NCI-H1092 (cell line): Measurements from ENCODE around the gene TAS2R40.

Experiments
- DNase-seq: peaks from one replicate; lab custom pipeline; 2025; lab: John Stamatoyannopoulos, UW

The TAS2R40 gene

DNA sequence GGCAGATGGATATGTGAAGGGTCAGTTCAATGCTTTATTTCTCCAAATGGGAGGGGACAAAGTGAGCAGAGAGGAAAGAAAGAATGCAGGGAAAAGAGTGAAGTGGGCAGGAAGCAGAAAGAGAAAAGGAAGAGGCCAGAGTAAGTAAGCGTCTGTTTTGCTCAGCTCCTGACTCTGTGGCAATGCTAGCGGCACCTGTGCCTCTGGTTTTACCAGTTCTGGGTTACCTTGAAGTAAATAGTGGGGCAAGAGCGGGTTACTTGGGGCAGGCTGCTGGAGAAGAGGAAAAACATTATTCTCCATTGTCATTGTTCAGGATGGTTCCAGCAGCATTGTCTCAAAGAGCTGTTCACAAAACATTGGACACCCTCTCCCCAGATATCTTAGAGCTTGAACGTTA, 1.9 kb downstream of the TAS2R40 start:
- no peak for DNase-seq

- no peak for DNase-seq
Measured at GRCh38 chr7:143225047-143225446, 3.2 kb downstream of the TAS2R40 start.

GRCh38 chr7:143227806-143228205, 6.0 kb downstream of the TAS2R40 start:
- DNase-seq: no peak

- peak; percentile 81 for DNase-seq
Measured at GRCh38 chr7:143229054-143229790, 7.4 kb downstream of the TAS2R40 start.

DNA sequence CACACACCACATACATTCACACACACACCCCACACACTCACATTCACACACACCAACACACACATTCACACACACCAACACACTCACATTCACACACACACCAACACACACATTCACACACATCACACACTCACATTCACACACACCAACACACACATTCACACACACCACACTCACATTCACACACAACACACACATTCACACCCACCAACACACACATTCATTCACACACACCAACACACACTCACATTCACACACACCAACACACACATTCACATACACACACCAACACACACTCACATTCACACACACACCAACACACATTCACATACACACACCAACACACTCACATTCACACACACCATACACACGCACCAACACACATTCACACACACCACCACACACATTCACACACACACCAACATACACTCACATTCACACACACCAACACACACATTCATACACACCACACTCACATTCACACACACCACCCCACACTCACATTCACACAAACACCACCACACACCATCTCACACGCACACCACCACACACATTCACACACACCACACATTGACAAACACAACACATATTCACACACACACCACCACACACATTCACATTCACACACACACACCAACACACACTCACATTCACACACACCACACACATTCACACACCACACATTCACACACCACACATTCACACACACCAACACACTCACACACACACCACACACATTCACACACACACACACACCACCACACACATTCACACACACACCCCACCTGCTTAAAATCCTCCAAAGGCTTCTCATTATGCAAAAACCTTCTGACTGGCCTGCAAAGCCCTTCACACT, 9.0 kb downstream of the TAS2R40 start:
- DNase-seq: no peak

GRCh38 chr7:143233816-143234532, 12.1 kb downstream of the TAS2R40 start:
- no peak for DNase-seq

GRCh38 chr7:143234533-143234875, 12.7 kb downstream of the TAS2R40 start:
- no peak for DNase-seq

GRCh38 chr7:143235561-143235960, 13.7 kb downstream of the TAS2R40 start:
- no peak for DNase-seq

- DNase-seq: no peak
Measured at GRCh38 chr7:143236408-143236990, 14.7 kb downstream of the TAS2R40 start.

GRCh38 chr7:143237366-143237765, 15.5 kb downstream of the TAS2R40 start:
- DNase-seq: no peak

DNA sequence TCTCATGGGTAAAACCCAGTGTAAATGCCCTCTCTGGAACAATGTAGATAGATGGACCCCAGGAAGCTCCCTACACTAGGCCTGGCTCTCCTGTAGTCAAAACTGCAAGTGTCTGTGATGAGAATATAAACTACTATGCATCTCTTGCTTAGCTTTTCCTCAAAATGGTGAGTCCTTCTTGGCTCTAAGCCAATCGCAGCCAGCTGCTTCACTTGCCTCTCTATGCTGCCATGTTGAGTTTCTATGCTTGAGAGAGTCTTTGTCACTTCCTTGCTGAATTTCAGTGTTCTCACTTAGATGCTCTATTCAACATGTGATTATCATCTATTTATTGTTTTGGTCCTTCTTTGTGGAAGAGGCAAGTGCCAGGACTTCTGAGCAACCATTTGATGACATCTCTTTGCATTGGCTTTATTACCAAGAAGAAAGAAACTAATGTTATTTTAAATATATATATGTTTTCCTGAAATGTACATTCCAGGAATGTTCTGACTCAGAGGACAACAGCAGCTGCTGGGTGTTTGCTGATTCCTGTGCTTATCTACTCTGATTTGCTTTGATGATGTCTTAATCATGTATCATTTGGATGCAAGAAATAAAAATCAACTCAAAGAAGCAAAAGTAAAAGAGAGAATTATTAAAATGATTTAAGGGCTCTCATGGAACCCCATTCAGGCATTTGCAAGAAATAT, 16.6 kb downstream of the TAS2R40 start:
- DNase-seq: no peak

- DNase-seq: no peak
Measured at GRCh38 chr7:143239813-143240212, 18.0 kb downstream of the TAS2R40 start.

GRCh38 chr7:143240291-143241168, 18.7 kb downstream of the TAS2R40 start:
- peak; percentile 41 for DNase-seq

GRCh38 chr7:143242306-143242705, 20.5 kb downstream of the TAS2R40 start:
- DNase-seq: no peak

GRCh38 chr7:143243111-143243510, 21.3 kb downstream of the TAS2R40 start:
- DNase-seq: no peak

DNA sequence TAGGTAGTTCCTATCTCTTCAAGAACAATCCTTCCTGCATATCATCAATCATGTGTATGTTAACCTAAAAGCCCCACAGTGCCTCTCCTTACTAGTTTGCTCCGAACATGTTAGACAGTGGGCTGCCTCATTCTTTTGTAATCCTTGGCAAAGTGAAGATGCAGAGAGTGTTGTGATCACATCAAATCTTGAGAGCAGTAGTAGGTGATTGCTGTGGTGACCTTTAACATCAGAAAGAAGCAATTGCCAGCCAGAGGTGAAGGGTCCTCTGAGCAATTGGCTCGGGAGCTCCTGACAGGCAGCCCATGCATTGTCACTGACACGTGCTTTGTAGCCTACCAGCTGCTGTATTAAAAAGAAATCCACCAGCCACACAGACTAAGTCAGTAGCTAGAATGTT, 21.8 kb downstream of the TAS2R40 start:
- no peak for DNase-seq

DNA sequence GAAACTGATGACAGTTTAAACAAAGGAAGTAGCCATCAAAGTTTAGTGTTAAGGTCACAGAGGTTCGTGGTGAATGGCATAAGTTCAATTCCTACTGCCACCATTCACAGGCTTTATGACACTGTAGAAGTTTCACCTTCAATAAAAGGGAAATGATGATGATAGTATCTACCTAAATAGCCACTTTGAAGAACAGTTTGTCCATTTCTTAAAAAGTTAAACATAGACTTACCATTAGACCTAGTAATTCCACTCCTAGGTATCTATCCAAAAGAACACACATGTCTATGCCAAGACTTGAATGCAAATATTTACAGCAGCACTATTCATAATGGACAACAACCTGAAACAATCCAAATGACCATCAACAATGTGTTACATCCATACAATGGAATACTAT, 22.5 kb downstream of the TAS2R40 start:
- no peak for DNase-seq

DNA sequence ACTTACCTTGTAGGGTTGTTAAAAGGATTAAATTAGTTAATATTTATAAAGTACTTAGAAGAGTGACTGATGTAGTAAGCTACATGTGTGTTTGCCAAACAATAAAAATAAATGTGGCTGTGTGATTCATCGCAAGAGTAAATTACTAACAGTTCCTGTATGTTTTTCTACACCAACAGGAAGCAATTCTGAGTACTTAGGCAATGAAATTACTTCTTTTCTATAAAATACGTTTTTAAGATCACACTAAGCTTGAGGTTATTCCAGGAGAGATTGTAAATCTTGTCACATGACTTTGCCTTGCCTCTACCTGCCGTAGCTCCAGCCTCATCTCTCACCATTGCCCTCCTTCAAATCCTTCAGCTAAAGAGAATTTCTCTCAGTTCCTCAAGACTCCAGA, 23.3 kb downstream of the TAS2R40 start:
- no peak for DNase-seq

DNA sequence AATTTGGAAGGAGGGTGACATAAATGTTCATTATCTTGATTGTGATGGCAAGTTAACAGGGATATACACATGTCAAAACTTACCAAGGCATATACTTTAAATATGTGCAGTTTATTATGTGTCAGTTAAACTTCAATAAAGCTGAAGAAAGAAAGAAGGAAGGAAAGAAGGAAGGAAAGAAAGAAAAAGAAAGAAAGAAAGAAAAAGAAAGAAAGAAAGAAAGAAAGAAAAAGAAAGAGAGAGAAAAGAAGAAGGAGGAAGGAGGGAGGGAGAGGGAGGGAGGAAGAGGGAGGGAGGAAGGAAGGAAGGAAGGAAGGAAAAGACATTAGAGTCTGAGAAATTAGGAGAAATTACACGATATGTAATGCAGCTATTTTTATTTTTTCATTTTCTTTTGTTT, 25.5 kb downstream of the TAS2R40 start:
- DNase-seq: no peak

DNA sequence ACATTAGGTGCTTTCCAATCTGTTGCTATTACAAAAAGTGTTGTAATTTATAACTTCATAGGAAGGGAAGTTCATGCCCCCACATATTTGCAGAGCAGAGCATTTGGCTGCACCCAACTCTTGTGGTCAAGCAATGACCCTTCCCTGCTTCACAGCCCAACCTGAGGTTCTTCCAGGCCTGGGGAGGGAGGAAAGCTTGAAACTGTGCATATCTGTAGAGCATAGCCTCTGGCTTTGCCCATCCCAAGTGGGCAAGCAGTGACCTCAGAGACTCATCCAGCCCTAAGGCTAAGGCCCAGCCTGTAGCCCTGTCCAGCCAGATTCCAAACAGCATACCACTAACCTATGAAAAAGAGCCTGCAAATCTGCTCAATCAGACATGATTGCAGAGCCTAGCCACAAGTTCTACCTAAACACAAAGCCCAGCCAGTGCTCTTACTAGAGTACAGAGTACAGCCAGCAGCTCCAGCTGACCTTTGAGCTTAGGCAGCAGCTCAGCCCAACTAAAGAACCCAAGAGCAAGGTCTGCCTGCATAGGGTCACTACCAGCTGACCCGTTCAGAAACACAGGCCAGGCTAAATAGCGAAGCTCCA, 27.0 kb downstream of the TAS2R40 start:
- no peak for DNase-seq
